Activated gamma-delta T cell treated with anti-CD3 and anti-CD28 coated beads, Interleukin-2, amount 50 U/mL, for 16 hours (primary cell): ENCODE data around the gene SLAMF8.

Experiments used
- DNase-seq: peaks from one replicate; pipeline ENCODE4 v3.0.0-alpha.2; 2020; ENCODE audit warnings: low read depth

SLAMF8 gene

GRCh38 chr1:159872891-159873290, 46.2 kb downstream of the SLAMF8 start:
- no peak for DNase-seq

DNA sequence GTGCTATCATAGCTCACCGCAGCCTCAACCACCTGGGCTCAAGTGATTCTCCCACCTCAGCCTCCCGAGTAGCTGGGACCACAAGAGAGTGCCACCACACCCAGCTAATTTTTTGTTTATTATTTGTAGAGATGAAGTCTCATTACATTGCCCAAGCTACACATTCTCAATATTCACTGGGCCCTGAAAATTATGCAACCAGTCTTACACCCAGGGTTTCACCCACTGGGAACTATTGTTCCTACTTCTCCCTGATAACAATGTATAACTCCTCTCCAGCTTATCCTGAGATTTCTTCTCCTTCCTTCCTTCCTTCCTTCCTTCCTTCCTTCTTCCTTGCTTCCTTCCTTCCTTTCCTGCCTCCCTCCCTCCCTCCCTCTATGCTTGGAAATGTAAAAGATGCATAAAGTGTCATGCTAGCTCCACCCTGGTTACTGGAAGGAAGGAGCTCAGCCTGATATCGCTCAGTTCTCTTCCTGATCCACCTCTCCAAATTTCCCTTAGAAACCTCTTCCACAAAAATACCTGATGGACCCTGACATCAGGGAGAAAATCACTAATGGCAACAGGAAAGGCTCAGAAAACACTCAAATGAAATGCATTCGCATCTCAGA, 47.0 kb downstream of the SLAMF8 start:
- DNase-seq, result no peak

DNA sequence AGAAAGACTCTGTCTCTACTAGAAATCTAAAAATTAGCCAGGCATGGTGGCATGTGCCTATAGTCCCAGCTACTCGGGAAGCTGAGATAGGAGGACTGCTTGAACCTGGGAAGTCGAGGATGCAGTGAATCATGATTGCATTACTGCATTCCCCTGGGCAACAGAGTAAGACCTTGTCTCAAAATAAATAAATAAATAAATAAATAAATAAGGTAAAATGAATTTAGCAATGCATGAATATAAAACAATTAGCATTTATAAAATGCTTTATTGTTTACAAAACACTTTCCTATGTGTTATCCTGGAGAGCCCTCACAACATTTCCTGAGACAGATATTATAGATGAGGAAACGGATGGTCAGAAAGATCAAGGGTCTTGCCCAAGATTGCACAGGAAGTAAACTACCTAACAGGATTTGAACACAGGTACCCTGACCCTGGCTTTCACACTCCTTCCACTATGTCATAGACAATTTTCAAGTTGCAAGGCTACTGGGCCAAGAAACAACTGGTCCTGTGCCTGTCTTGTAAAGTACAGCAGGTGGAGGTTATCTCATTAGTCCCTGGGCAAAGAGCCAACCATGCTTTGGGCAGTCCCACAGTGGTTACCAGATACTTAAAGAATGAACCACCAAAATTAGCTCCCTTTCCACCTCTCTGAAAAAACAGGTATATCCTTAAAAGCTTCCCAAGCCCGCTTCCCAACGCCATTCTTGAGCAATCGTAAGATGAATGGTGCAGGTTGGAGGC, 51.2 kb downstream of the SLAMF8 start:
- DNase-seq, result no peak

GRCh38 chr1:159879136-159879535, 52.5 kb downstream of the SLAMF8 start:
- no peak for DNase-seq

GRCh38 chr1:159879977-159880376, 53.3 kb downstream of the SLAMF8 start:
- no peak for DNase-seq

- no peak for DNase-seq
Observed at GRCh38 chr1:159880430-159880829, 53.8 kb downstream of the SLAMF8 start.

GRCh38 chr1:159881622-159882526, 55.2 kb downstream of the SLAMF8 start:
- no peak for DNase-seq

GRCh38 chr1:159882527-159882862, 55.8 kb downstream of the SLAMF8 start:
- DNase-seq, result no peak

DNA sequence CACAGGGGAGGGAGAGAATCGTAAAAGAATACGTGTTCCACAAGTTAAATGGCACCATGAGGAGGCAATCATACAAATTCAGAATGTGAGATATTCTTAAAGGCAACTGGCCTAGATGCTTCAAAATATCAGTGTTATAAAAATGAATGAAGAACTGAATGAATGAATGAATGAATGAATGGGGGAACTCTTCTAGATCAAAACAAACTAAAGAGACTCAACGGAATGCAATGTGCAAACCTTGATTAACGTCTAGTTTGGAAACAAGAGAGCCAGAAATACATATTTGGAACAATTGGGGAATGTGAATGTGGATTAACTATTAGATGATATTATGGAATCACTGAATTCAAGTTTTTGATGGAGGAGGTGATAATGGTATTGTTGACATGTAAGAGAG, 56.5 kb downstream of the SLAMF8 start:
- DNase-seq, result no peak

- no peak for DNase-seq
Observed at GRCh38 chr1:159884296-159884695, 57.6 kb downstream of the SLAMF8 start.
